GM12891 (cell line): ENCODE data around the gene SLC2A13.
"Not testable (repeated sequence)": the region's sequence is repeated elsewhere in the genome, so short reads cannot be mapped to it uniquely, and the experiment has no call there.

Experiments used
- DNase-seq: peaks from one replicate; pipeline ENCODE4 v3.0.0; 2011; ENCODE audit warnings: low spot score; ENCODE audit not compliant: insufficient read length
- FAIRE-seq: peaks from 2 replicates; lab custom pipeline; 2011; peaks lifted over from hg19 to GRCh38; lab: Jason Lieb, UNC
- PAX5 ChIP-seq: IDR thresholded peaks from 2 replicates; pipeline ENCODE4 v1.6.1; 2011; ENCODE audit warnings: low read length, moderate library complexity, mild to moderate bottlenecking; ENCODE audit not compliant: insufficient read depth, severe bottlenecking
- POLR2A ChIP-seq: IDR thresholded peaks from 2 replicates; pipeline ENCODE4 v1.6.1; 2011; ENCODE audit warnings: low read depth, low read length, control low read depth
- POLR2AphosphoS5 ChIP-seq: IDR thresholded peaks from 2 replicates; pipeline ENCODE4 v1.6.1; 2011; ENCODE audit warnings: low read depth, low read length, control low read depth
- POU2F2 ChIP-seq: IDR thresholded peaks from 2 replicates; pipeline ENCODE4 v1.6.1; 2011; ENCODE audit warnings: low read depth, mild to moderate bottlenecking, control low read depth, low read length, moderate library complexity
- SPI1 ChIP-seq: IDR thresholded peaks from 2 replicates; pipeline ENCODE4 v1.6.1; 2011; ENCODE audit warnings: low read depth, low read length, control low read depth
- TAF1 ChIP-seq: IDR thresholded peaks from 2 replicates; pipeline ENCODE4 v1.6.1; 2011; ENCODE audit warnings: low read depth, low read length, control low read depth

The SLC2A13 gene

DNA sequence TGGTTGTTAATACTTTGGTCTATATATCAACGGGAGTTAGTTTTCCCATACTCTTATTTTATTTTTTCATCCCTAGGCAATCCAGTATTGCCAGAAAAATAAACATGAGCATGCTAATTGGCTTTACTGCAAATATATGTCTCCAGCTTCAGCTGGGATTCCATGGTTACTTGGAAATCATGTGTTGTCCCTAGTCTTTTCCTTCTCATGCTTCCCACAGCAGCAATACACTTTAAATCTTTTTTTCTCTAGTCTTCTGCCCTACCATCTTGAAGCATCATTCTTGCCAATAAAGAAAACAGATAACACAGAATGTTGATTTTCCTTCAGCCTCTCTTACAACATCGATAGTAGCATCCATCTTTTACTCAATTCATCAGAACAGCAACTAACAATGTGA is 60.2 kb downstream of the SLC2A13 start:
- FAIRE-seq (no peak), DNase-seq (no peak)
- TF ChIP-seq SPI1 (no peak), PAX5 (no peak), POLR2A (no peak), TAF1 (no peak), POLR2AphosphoS5 (no peak), POU2F2 (no peak)

- FAIRE-seq = no peak
- DNase-seq = no peak
- TF ChIP-seq TAF1 (no peak), SPI1 (no peak), POU2F2 (no peak), POLR2AphosphoS5 (no peak)
Observed at GRCh38 chr12:40044396-40044795, 61.5 kb downstream of the SLC2A13 start.

GRCh38 chr12:40039598-40039997 is 66.3 kb downstream of the SLC2A13 start:
- DNase-seq (no peak), FAIRE-seq (no peak)
- no peak for TF ChIP-seq TAF1
- no peak for TF ChIP-seq POU2F2
- no peak for TF ChIP-seq PAX5
- TF ChIP-seq SPI1 = no peak
- no peak for TF ChIP-seq POLR2A
- no peak for TF ChIP-seq POLR2AphosphoS5

GRCh38 chr12:40038619-40039018 is 67.3 kb downstream of the SLC2A13 start:
- DNase-seq = no peak
- TF ChIP-seq PAX5 (no peak), POU2F2 (no peak), SPI1 (no peak), TAF1 (no peak), POLR2AphosphoS5 (no peak)
- no peak for FAIRE-seq

GRCh38 chr12:40034712-40035111 is 71.2 kb downstream of the SLC2A13 start:
- DNase-seq = no peak
- TF ChIP-seq POU2F2 (no peak), POLR2AphosphoS5 (no peak), POLR2A (no peak), TAF1 (no peak), SPI1 (no peak), PAX5 (no peak)
- FAIRE-seq = no peak

DNA sequence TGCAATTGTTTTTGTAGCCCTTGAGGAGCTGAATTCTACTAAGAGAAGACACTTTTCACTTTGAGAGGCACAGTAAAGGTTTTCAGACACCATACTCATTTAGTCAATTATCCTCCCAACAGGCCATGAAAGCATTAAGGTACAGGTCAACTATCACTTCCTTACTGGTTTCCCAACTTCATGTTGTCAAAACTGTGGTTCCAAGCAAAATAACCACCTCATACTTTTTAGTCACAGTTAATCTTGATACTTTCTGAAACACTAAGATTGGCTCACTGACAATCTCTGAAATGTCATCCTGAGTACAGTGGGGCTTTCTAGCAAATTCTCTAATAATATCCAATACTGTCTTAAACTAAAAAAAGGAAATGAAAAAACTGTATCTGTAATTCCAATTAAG is 71.7 kb downstream of the SLC2A13 start:
- no peak for FAIRE-seq
- DNase-seq = no peak
- no peak for TF ChIP-seq POLR2A
- no peak for TF ChIP-seq PAX5
- TF ChIP-seq POU2F2 = no peak
- no peak for TF ChIP-seq POLR2AphosphoS5
- TF ChIP-seq TAF1 = no peak
- no peak for TF ChIP-seq SPI1

DNA sequence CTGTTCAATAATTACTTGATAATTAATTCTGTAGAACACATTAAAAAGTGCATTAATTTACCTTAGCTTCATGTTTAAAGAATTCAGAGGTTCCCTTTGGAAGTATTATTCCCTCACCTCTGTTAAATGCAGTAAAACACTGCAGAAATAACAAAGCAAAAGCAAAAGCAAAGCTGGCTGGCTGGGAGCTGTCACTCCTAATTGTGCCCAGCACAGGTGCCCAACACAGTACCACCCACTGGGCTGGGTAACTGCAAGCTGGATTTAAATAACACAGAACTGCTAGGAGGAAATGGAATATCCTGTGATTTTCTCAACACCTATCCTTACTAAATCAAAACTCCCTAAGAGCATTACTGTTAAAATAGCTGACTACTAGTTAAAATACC is 72.6 kb downstream of the SLC2A13 start:
- DNase-seq (no peak), FAIRE-seq (no peak)
- TF ChIP-seq SPI1 (no peak), PAX5 (no peak), POLR2A (no peak), POU2F2 (no peak), TAF1 (no peak), POLR2AphosphoS5 (no peak)

- TF ChIP-seq PAX5 (no peak), POLR2AphosphoS5 (no peak), TAF1 (no peak), POU2F2 (no peak), SPI1 (no peak), POLR2A (no peak)
- FAIRE-seq = no peak
- DNase-seq = no peak
Observed at GRCh38 chr12:40032433-40033241, 73.2 kb downstream of the SLC2A13 start.

DNA sequence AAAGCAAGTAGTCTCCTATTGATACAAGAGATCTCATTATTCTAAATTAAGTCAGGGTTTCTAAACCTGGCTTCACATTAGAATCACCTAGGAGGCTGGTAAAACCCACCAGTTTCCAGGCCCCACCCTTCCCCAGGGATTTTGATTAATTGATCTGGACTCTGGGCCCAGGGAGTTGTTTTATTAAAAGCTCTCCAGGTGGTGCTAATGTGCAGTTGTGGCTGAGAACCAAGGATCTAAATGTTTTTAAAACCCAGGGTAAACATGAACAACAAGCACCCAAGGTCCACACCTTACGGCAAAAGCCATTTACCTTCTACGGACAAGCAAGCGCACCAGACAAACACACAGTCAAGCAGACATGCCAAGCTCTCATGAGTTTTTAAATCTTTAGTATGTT is 73.9 kb downstream of the SLC2A13 start:
- no peak for FAIRE-seq
- TF ChIP-seq TAF1 (no peak), POU2F2 (no peak), SPI1 (no peak), PAX5 (no peak), POLR2A (no peak)
- no peak for DNase-seq

- DNase-seq, FAIRE-seq: not testable (repeated sequence)
Observed at GRCh38 chr12:40030970-40031369, 74.9 kb downstream of the SLC2A13 start.
